HG03139 (cell line): Measurements from ENCODE around the gene PRKCG.
"Not testable (repeated sequence)": the region's sequence is repeated elsewhere in the genome, so short reads cannot be mapped to it uniquely, and the experiment has no call there.

ENCODE experiments used
- ATAC-seq: cut with Tn5 transposase; IDR thresholded peaks from one replicate; pipeline ENCODE4 v1.9.1; 2021; ENCODE audit not compliant: unreplicated experiment

PRKCG gene

DNA sequence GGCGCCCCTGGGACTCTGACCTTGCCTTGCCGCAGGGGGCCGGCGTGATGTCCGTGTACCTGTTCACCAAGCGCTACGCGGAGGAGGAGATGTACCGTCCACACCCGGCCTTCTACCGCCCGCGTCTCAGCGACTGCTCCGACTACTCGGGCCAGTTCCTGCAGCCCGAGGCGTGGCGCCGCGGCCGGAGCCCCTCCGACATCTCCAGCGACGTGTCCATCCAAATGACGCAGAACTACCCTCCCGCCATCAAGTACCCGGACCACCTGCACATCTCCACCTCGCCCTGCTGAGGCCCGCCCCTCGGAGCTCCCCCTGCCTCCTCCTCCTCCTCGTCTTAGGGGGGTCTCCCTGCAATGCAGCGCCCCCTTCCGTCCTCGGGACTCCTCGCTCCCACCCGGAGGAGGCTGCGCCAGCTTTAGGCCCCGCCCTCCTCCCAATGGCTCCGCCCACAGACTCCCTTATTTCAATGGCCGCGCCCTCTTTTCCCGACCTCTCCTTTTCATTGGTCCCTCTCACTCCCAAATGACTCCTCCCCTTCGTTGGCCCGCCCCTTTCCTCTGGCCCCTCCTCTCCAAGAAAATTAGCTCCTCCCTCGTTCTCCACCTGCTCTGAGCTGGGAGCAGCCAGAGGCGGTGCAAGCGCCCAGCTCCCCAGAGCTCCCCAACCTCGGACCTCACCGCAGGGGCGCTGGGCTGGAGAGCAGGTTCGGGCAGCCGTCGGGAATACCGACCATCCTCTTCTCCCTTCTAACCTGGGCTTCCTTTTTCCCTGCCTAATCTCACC, 60.2 kb downstream of the PRKCG start:
- no peak for ATAC-seq

DNA sequence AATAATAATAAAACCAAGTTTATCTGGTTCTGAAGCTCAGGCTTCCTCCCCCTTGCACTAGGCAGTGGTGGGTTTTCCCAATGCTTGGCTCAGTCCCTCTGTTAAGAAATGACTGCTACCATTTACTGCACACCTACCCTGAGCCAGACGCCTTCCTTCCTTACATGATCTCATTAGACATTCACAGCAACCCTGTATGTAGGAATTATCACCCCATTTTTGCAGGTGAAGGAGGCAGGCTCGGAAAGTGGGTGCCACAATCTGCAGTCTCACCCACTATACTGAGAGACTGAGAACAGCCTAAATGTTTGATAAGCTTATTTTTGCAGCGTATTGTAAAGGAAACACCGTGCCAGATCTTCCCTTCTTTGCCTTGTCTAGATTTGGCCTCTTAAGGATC, 62.4 kb downstream of the PRKCG start:
- no peak for ATAC-seq

DNA sequence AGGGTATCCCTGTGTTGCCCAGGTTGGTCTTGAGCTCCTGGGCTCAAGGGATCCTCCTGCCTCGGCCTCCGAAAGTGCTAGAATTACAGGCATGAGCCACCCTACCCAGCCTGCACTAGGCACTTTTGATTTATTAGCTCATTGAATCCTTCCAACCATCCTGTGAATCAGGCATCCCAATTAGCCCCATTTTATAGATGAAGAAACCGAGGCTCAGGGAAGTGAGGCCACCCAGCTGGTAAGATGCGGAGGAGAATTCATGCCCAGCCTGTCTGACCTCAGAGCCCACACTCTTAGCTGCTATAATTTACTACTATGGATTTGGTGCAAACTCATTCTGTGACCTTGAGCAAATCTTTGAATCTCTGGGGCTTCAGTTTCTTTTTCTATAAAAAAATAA, 62.9 kb downstream of the PRKCG start:
- no peak for ATAC-seq

DNA sequence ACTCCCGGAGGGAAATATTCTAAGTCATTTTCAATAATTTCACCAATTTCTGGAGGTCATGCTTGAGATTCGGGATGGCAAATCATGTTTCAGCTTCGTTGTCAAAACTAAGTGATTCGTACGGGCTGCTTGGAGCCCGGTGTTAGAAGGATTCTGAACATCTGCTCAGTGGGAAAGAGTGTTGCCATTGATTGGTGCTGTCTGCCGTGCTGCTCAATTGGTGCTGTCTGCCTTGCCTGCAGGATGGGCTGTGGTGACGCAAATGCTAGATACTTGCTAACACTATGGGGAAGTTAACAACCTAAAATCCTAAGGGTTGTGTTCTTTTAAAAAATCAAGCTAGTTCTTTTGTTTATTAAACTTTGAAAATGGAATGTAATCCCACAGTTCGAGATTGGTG, 63.4 kb downstream of the PRKCG start:
- no peak for ATAC-seq

DNA sequence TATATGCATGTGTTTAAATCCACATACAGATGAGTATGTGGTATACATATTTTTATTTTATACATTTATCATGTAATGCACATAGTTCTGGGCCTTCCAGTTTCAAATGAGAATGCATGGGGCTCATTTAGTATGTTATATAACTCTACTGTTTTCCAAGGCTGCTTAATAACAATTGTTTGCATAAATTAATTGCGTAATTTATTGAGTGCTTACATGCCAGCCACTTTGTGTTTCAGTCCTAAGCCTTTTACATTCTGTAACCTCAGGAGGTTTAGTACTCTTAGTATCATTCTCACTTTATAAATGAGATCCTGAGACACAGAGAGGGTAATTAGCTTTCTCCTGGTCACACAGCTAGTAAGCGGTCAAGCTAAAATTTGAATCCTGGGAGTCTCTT, 64.0 kb downstream of the PRKCG start:
- ATAC-seq, result no peak

DNA sequence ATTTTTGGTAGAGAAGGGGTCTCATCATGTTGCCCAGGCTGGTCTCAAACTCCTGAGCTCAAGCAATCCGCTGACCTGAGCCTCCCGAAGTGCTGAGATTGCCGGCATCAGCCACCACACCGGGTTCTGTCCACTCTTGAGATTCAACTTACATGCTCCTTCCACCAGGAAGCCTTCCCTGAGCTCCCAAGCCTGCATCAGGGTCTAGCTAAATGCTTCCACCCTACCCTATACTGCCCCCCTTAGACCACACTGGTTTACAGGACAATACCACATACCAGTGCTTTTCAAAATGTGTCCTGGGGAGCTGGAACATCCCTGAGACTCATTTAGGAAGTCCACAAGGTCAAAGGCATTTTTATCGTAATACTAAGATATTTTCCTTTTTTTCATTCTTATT, 65.6 kb downstream of the PRKCG start:
- ATAC-seq, result no peak

DNA sequence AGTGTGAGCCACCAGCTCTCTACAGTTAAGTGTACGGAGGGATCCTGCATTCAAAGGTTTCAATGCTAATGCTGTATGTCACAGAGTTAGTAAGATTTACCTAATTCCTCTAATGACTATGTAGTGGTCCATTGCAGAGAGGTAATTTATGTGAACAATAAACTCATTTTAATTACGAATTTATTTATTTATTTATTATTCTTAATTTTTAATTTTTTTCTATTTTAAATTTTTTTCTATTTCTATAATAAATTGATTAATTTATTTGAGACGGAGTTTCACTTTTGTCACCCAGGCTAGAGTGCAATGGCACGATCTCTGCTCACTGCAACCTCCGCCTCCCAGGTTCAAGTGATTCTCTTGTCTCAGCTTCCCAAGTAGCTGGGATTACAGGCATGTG, 66.6 kb downstream of the PRKCG start:
- not testable (repeated sequence) for ATAC-seq

DNA sequence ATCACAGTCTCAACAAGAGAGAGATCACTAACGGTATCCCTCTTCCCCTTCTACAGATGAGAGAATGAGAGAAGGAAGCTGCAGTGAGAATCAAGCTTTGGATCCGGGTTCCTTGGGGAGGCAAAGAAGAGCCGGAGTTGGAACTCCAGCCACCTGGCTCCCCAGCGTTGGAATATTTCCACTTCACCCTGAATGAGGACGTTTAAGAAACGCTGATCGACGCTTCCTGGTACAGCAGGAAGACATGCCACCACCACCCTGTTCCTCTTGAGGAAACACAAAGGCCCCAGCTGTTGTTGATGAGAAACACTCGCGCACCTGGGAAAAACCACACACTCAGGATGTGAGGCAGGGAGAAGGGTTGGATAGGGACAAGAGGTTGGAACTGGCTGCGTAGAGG, 69.4 kb downstream of the PRKCG start:
- no peak for ATAC-seq

DNA sequence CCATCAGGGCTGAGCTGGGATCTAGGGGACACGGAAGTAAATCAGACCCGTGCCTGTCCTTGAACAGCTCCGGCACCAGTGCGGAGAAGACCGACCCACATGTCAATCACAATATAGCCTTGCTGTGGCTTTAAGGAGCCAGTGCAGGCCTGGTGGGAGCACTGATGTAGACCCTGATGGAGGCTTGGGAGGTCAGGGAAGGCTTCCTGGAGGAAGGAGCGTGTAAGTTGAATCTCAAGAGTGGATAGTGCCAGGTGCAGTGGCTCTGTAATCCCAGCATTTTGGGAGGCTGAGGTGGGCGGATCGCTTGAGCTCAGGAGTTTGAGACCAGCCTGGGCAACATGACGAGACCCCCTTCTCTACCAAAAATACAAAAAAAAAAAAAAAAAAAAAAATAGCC, 70.0 kb downstream of the PRKCG start:
- ATAC-seq, result no peak

DNA sequence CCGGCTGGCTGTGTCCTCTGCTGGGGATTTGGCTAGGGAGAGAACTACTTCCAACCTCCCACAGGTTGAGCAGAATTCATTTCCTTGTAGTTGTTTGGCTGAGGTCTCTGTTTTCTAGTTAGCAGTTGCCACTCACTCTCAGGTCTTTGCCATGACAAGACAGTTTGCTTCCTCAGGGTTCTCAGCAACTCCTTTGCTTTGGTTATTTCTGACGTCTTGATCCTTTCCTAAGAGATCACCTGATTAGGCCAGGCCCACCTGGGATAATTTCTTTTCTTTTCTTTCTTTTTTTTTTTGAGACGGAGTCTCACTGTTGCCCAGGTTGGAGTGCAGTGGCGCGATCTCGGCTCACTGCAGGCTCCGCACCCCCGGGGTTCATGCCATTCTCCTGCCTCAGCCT, 71.4 kb downstream of the PRKCG start:
- no peak for ATAC-seq
